AG04450 (cell line): ENCODE results near the gene RBM3. TPM values are rescaled to one million over a fixed set of nuclear protein-coding genes. Genes with fewer than 3 reads are reported as not detected.

Experiments
- CTCF ChIA-PET: fragments of 300-600, 350-600 bp; formaldehyde crosslinking; extraction: SDS; loops from one replicate; lab custom pipeline; 2022; ENCODE audit warnings: antibody characterized with exemption, inconsistent platforms; lab: Charles Lee
- POLR2A ChIA-PET: fragments of 350-600 bp; formaldehyde crosslinking; extraction: SDS; loops from one replicate; lab custom pipeline; 2021; ENCODE audit warnings: antibody characterized with exemption, inconsistent platforms; lab: Yijun Ruan, JAX
- DNase-seq: peaks from one replicate; pipeline ENCODE4 v3.0.0-alpha.2; 2011; ENCODE audit warnings: low read depth, low spot score
- H3K27ac ChIP-seq: one replicate; pipeline ENCODE4 v1.5.1; 2012; ENCODE audit warnings: low read depth, low read length, control low read depth
- H3K27me3 ChIP-seq: one replicate; pipeline ENCODE4 v1.6.0; 2012; ENCODE audit warnings: low read length; ENCODE audit not compliant: control insufficient read depth, insufficient read depth
- H3K4me3 ChIP-seq: 2 replicates; pipeline ENCODE4 v1.5.1; 2011; ENCODE audit warnings: mild to moderate bottlenecking, low read depth, low read length, control low read depth
- H3K9me3 ChIP-seq: 2 replicates; pipeline ENCODE4 v1.5.1; 2012; ENCODE audit warnings: low read length; ENCODE audit not compliant: control insufficient read depth, insufficient read depth
- CTCF ChIP-seq: IDR thresholded peaks from 2 replicates; pipeline ENCODE4 v1.5.1; 2011; ENCODE audit warnings: low read depth, low read length, control low read depth, inconsistent platforms
- polyA plus RNA-seq: library from polyadenylated mRNA; depleted of rRNA; stranded (reverse); fragments of >200 nt; gene quantifications from 2 replicates; pipeline ENCODE4 v1.2.3, GENCODE V29; 2011

The RBM3 gene
- polyA plus RNA-seq, 1 experiment, result 317 TPM

DNA sequence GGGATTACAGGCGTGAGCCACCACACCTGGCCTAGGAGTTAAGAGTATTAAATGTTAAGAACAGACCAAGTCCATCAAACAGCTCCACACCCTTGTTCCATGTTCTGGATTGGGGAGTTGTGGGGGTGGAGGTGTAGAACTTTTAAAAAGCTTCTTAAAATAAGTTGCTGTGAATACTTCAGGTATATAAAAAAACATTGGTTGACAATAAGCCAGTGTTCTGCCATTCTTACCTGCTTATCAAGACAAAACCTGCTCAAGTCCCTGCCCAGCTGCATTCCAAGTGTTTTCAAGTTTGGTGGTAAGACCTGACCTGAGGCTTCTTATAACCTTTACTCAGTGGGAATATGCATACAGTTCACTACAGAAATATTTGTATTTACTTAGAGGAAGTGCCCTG is 6.4 kb downstream of the RBM3 start:
- Histone ChIP-seq H3K9me3 (peaks cover 2% of the 10 kb centered on the region; the same call in 1 of the 2 replicates), H3K27me3 (no peaks in the 10 kb centered on the region), H3K4me3 (no peak overlapping the region), H3K27ac (no peak overlapping the region)
- ChIA-PET POLR2A (no interaction called here), CTCF (no interaction called here)
- TF ChIP-seq CTCF, result no peak
- no peak for DNase-seq

GRCh38 chrX:48584698-48585097 is 10.4 kb downstream of the RBM3 start:
- Histone ChIP-seq H3K27ac (no peak overlapping the region), H3K27me3 (no peaks in the 10 kb centered on the region), H3K4me3 (no peak overlapping the region), H3K9me3 (no peaks in the 10 kb centered on the region)
- CTCF ChIA-PET, result no interaction called here
- no peak for TF ChIP-seq CTCF
- POLR2A ChIA-PET, result no interaction called here
- no peak for DNase-seq

GRCh38 chrX:48589482-48590162 is 15.3 kb downstream of the RBM3 start:
- ChIA-PET CTCF (no interaction called here), POLR2A (interaction anchor here (0.6 to 0.7 kb wide), 2 partner anchors 15 to 50 kb away, joined by 4 to 5 read pairs; partner anchors contain the start of genes RBM3 and TBC1D25)
- Histone ChIP-seq H3K27ac (no peak overlapping the region), H3K27me3 (no peaks in the 10 kb centered on the region), H3K4me3 (no peak overlapping the region), H3K9me3 (no peaks in the 10 kb centered on the region; the same call in 1 of the 2 replicates)
- no peak for DNase-seq
- no peak for TF ChIP-seq CTCF

GRCh38 chrX:48590203-48591103 is 16.2 kb downstream of the RBM3 start:
- ChIA-PET CTCF (no interaction called here), POLR2A (interaction anchor here (0.6 to 1.5 kb wide), 4 partner anchors 12 to 307 kb away, joined by 3 to 4 read pairs (median 3); partner anchors contain the start of genes PQBP1, RBM3 and TIMM17B)

More at GRCh38 chrX:48590203-48591103, 16.2 kb downstream of the RBM3 start:
- no peak for TF ChIP-seq CTCF
- H3K27me3 ChIP-seq, result no peaks in the 10 kb centered on the region
- H3K4me3 ChIP-seq, result no peak overlapping the region
- DNase-seq, result no peak
- peak overlapping the region; percentile 11 for H3K27ac ChIP-seq
- H3K9me3 ChIP-seq, result no peaks in the 10 kb centered on the region; the same call in 1 of the 2 replicates
